ENCODE measurements around the gene HJURP. TPM values are rescaled to one million over a fixed set of nuclear protein-coding genes. Genes with fewer than 3 reads are reported as not detected.

HJURP gene
- total RNA-seq, 2 donors from 2014 or later: 84.3 to 93.5 TPM

DNA sequence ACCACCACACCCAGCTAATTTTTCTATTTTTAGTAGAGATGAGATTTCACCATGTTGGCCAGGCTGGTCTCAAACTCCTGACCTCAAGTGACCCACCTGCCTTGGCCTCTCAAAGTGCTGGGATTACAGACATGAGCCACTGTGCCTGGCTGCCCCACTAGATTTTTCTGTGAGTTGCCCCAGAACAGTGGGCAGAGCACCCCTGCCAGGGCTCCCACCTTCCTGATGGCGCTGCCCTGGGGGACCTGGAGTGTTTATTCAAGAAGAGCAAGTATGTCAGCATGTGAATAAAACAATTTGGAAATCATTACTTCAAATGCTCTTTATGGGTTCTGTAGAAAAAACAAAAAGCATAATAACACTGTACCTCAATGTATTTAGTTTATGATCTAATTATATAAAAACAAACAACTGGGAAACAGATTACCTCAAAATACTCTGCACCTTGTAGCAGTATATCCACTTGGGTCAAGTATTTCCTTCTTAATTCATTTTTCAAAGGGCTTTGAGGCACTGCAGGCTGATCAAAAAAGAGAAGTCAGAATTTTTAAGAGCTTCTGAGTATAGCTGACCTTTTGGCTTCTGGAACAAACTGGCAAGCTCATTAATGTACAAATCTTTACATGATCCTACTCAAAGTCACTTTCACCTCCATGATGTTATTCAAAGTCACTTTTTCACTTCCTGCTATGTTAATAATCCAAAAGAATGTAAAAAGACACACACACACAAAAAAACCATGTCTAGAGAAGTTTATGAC, 8.9 kb downstream of the HJURP start:
- Mint-ChIP-seq H3K4me1 (ENCODE audit: low read depth) (peaks cover 8% of the 10 kb centered on the region), H3K27ac (no peak overlapping the region), H3K27me3 (ENCODE audit: low read depth) (no peaks in the 10 kb centered on the region), H3K4me3 (no peak overlapping the region), H3K9me3 (no peaks in the 10 kb centered on the region), H3K36me3 (ENCODE audit: insufficient read depth in 2 of 2) (peaks cover 42 to 71% of the 10 kb centered on the region in 2 donors)
- DNase-seq (no peak), ATAC-seq (replicated peaks in 1 of 2) (no peak)

DNA sequence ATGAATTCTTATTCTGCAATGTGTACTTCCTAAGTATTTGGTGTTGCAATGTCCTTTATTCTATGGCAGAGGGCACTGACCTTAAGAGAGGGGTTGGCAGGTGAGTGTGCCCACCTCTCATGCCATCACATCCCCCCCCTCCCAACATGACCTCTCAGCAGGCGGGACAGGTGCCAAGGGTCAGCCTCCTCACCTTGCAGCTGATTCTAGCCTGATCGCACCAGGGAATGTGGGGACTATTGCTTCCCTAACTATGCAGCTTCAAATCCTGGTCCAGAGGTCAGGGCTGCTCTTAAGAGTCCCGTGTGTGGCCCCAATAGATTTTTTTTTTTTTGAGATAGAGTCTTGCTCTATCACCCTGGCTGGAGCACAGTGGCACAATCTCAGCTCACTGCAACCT, 9.5 kb downstream of the HJURP start:
- H3K9me3 Mint-ChIP-seq: no peaks in the 10 kb centered on the region
- H3K27me3 Mint-ChIP-seq (ENCODE audit: low read depth): no peaks in the 10 kb centered on the region
- H3K27ac Mint-ChIP-seq: no peak overlapping the region
- no peak for DNase-seq
- peaks cover 8% of the 10 kb centered on the region for H3K4me1 Mint-ChIP-seq (ENCODE audit: low read depth)
- no peak for ATAC-seq (replicated peaks in 1 of 2)
- H3K4me3 Mint-ChIP-seq: no peak overlapping the region
- H3K36me3 Mint-ChIP-seq (ENCODE audit: insufficient read depth in 2 of 2): peaks cover 47 to 75% of the 10 kb centered on the region in 2 donors

- H3K27ac Mint-ChIP-seq: no peak overlapping the region
- DNase-seq (no peak), ATAC-seq (replicated peaks in 1 of 2) (no peak)
- no peak overlapping the region for H3K4me3 Mint-ChIP-seq
- H3K9me3 Mint-ChIP-seq: no peaks in the 10 kb centered on the region
- peaks cover 46 to 74% of the 10 kb centered on the region in 2 donors for H3K36me3 Mint-ChIP-seq (ENCODE audit: insufficient read depth in 2 of 2)
- peaks cover 12% of the 10 kb centered on the region for H3K4me1 Mint-ChIP-seq (ENCODE audit: low read depth)
- no peaks in the 10 kb centered on the region for H3K27me3 Mint-ChIP-seq (ENCODE audit: low read depth)
These were observed 10.1 kb downstream of the HJURP start for GRCh38 chr2:233844064-233844807.

DNA sequence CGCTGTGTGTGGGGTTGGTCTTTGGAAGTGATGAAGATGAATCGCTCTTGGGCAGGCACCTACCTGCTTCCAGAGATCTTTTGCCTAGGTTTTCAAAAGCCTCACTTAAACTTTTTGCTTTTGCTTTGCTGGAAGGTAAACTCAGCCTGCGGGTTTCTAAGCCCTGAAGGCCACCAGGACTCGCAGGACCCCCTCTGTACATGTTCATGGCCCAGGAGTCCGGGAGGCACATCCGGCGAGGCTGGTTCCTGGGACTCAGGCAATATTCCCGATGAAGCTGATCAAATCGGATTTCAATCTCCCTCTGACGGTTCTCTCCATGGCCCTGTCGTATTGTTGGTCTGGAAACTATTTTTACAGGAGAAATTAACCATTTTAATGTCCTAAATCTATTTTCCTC, 13.2 kb downstream of the HJURP start:
- no peaks in the 10 kb centered on the region for H3K27me3 Mint-ChIP-seq (ENCODE audit: low read depth)
- DNase-seq (no peak), ATAC-seq (replicated peaks in 1 of 2) (no peak)
- H3K36me3 Mint-ChIP-seq (ENCODE audit: insufficient read depth in 2 of 2): peaks cover 43 to 67% of the 10 kb centered on the region in 2 donors
- no peak overlapping the region for H3K27ac Mint-ChIP-seq
- peaks cover 22% of the 10 kb centered on the region for H3K4me1 Mint-ChIP-seq (ENCODE audit: low read depth)
- no peaks in the 10 kb centered on the region for H3K9me3 Mint-ChIP-seq
- no peak overlapping the region for H3K4me3 Mint-ChIP-seq

DNA sequence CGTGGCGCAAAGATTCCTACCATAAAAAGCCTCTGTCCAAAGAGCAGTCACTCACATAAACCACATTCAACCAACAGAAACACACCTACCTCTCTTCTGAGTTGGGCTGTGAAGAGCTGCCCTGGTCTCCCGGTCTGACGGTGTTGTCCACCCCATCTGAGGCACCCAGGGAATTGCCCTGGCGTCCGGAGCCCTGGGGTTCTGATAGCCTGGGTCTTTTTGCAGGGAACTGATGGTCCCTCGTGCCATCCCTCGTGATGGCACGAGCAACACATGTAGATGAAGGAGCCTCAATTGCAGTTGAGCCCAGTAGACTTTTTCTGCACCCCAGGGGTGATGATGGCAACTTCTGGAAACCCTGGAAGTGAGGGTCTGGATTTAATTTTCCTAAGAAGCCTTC, 13.8 kb downstream of the HJURP start:
- Mint-ChIP-seq H3K27me3 (ENCODE audit: low read depth) (no peaks in the 10 kb centered on the region), H3K36me3 (ENCODE audit: insufficient read depth in 2 of 2) (peaks cover 43 to 64% of the 10 kb centered on the region in 2 donors), H3K27ac (no peak overlapping the region), H3K4me3 (no peak overlapping the region), H3K9me3 (no peaks in the 10 kb centered on the region), H3K4me1 (ENCODE audit: low read depth) (peaks cover 22% of the 10 kb centered on the region)
- ATAC-seq (replicated peaks in 1 of 2) (no peak), DNase-seq (no peak)

- H3K36me3 Mint-ChIP-seq (ENCODE audit: insufficient read depth in 2 of 2): peaks cover 39 to 64% of the 10 kb centered on the region in 2 donors
- ATAC-seq (replicated peaks in 1 of 2): no peak
These were observed 14.9 kb downstream of the HJURP start for GRCh38 chr2:233839447-233839820.

GRCh38 chr2:233838726-233839446, 15.4 kb downstream of the HJURP start:
- H3K4me1 Mint-ChIP-seq (ENCODE audit: low read depth): peaks cover 22% of the 10 kb centered on the region
- no peak overlapping the region for H3K4me3 Mint-ChIP-seq
- H3K27me3 Mint-ChIP-seq (ENCODE audit: low read depth): no peaks in the 10 kb centered on the region
- H3K9me3 Mint-ChIP-seq: no peaks in the 10 kb centered on the region
- H3K36me3 Mint-ChIP-seq (ENCODE audit: insufficient read depth in 2 of 2): peaks cover 34 to 62% of the 10 kb centered on the region in 2 donors
- ATAC-seq (replicated peaks in 1 of 2) (no peak), DNase-seq (no peak)
- no peak overlapping the region for H3K27ac Mint-ChIP-seq

More at GRCh38 chr2:233839447-233839820, 14.9 kb downstream of the HJURP start:
- Mint-ChIP-seq H3K27me3 (ENCODE audit: low read depth) (no peaks in the 10 kb centered on the region), H3K4me1 (ENCODE audit: low read depth) (peaks cover 22% of the 10 kb centered on the region), H3K4me3 (no peak overlapping the region), H3K27ac (no peak overlapping the region), H3K9me3 (no peaks in the 10 kb centered on the region)
- DNase-seq: no peak

GRCh38 chr2:233838251-233838650, 16.1 kb downstream of the HJURP start:
- Mint-ChIP-seq H3K27me3 (ENCODE audit: low read depth) (no peaks in the 10 kb centered on the region), H3K4me3 (no peak overlapping the region), H3K9me3 (no peaks in the 10 kb centered on the region), H3K27ac (no peak overlapping the region), H3K4me1 (ENCODE audit: low read depth) (peaks cover 22% of the 10 kb centered on the region), H3K36me3 (ENCODE audit: insufficient read depth in 2 of 2) (peaks cover 29 to 56% of the 10 kb centered on the region in 2 donors)
- no peak for DNase-seq
- no peak for ATAC-seq (replicated peaks in 1 of 2)

DNA sequence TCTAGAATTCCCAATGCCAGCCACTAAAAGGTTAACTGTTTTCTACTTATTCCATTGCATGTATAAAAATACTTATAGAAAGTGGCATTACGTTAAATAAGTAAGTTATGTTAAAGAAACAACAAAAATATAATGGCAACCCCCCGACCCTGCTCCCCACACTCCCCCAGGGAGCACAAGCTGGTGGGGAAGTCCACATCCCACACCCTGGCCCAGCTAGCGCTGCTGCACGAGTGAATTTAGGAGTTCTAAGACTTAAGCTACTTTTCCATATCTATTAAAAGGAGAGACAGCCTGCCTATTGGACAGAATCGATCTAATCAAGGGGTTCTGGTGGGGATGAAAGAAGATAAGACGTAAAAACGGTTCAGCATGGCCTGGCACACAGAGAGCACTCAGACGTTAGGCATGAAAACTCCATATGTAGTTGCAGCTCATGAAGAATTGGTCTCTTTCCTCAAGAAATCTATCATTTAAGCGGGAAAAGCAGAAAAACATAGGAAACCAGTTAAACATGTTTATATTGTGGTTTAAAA, 16.6 kb downstream of the HJURP start:
- DNase-seq (no peak), ATAC-seq (replicated peaks in 1 of 2) (no peak)
- peaks cover 22% of the 10 kb centered on the region for H3K4me1 Mint-ChIP-seq (ENCODE audit: low read depth)
- H3K27ac Mint-ChIP-seq: no peak overlapping the region
- peaks cover 27 to 53% of the 10 kb centered on the region in 2 donors for H3K36me3 Mint-ChIP-seq (ENCODE audit: insufficient read depth in 2 of 2)
- no peak overlapping the region for H3K4me3 Mint-ChIP-seq
- no peaks in the 10 kb centered on the region for H3K9me3 Mint-ChIP-seq
- no peaks in the 10 kb centered on the region for H3K27me3 Mint-ChIP-seq (ENCODE audit: low read depth)

DNA sequence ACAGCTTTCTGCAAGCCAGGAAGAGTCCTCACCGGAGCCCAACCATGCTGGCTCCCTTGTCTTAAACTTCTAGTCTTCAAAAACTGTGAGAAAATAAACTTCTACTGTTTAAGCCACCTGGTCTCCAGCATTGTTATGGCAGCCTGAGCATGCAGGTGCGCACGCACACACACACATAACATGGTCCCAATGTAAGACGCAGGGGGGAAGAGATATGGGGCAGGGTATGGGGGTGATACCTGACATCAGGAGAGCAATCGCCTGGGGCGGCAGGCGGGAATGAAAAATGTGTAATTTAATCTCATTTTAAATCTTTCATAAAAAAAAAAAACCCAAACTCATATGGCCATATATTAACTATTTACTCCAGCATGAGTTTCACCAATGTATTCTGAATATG, 18.0 kb downstream of the HJURP start:
- H3K4me1 Mint-ChIP-seq (ENCODE audit: low read depth): peaks cover 19% of the 10 kb centered on the region
- no peaks in the 10 kb centered on the region for H3K27me3 Mint-ChIP-seq (ENCODE audit: low read depth)
- DNase-seq (no peak), ATAC-seq (replicated peaks in 1 of 2) (no peak)
- H3K9me3 Mint-ChIP-seq: no peaks in the 10 kb centered on the region
- peaks cover 23 to 43% of the 10 kb centered on the region in 2 donors for H3K36me3 Mint-ChIP-seq (ENCODE audit: insufficient read depth in 2 of 2)
- H3K27ac Mint-ChIP-seq: no peak overlapping the region
- H3K4me3 Mint-ChIP-seq: no peak overlapping the region

GRCh38 chr2:233835230-233836186, 18.8 kb downstream of the HJURP start:
- H3K27ac Mint-ChIP-seq: no peak overlapping the region
- H3K27me3 Mint-ChIP-seq (ENCODE audit: low read depth): no peaks in the 10 kb centered on the region
- ATAC-seq (replicated peaks in 1 of 2) (no peak), DNase-seq (no peak)
- peaks cover 15% of the 10 kb centered on the region for H3K4me1 Mint-ChIP-seq (ENCODE audit: low read depth)
- H3K4me3 Mint-ChIP-seq: no peak overlapping the region
- H3K36me3 Mint-ChIP-seq (ENCODE audit: insufficient read depth in 2 of 2): peaks cover 18 to 36% of the 10 kb centered on the region in 2 donors
- H3K9me3 Mint-ChIP-seq: no peaks in the 10 kb centered on the region

- Mint-ChIP-seq H3K4me3 (no peak overlapping the region), H3K27ac (no peak overlapping the region), H3K36me3 (ENCODE audit: insufficient read depth in 2 of 2) (peaks cover 7 to 20% of the 10 kb centered on the region in 2 donors), H3K4me1 (ENCODE audit: low read depth) (peaks cover 5% of the 10 kb centered on the region), H3K9me3 (no peaks in the 10 kb centered on the region), H3K27me3 (ENCODE audit: low read depth) (no peaks in the 10 kb centered on the region)
- DNase-seq: no peak
- no peak for ATAC-seq (replicated peaks in 1 of 2)
These were observed 21.0 kb downstream of the HJURP start for GRCh38 chr2:233833345-233833744.
